Measurements from ENCODE around the gene KLK7. TPM values are rescaled to one million over a fixed set of nuclear protein-coding genes. Genes with fewer than 3 reads are reported as not detected.

KLK7 gene
- total and polyA plus RNA-seq, 4 donors: 0.16 to 0.72 (median 0.44) TPM

- H3K27me3 ChIP-seq (ENCODE audit: control insufficient read depth, insufficient read depth, low read length): peaks cover 30% of the 10 kb centered on the region
- WGBS (ENCODE audit: insufficient coverage): no CpG with 5 or more reads among the region's 6 CpGs
Observed at GRCh38 chr19:51025401-51025800, 41.7 kb upstream of the KLK7 start.

GRCh38 chr19:51024924-51025323, 41.2 kb upstream of the KLK7 start:
- no peak for DNase-seq (ENCODE audit: low read depth in 4 of 6, low spot score in 6 of 6)
- 45% methylated on average over 4 of the region's 5 CpGs for WGBS (ENCODE audit: insufficient coverage)
- H3K27me3 ChIP-seq (ENCODE audit: control insufficient read depth, insufficient read depth, low read length): peaks cover 35% of the 10 kb centered on the region

More at GRCh38 chr19:51025401-51025800, 41.7 kb upstream of the KLK7 start:
- H3K36me3 ChIP-seq (ENCODE audit: control insufficient read depth, insufficient read depth, low read length): no peaks in the 10 kb centered on the region
- H3K4me1 ChIP-seq (ENCODE audit: control insufficient read depth, insufficient read depth, low read length): no peaks in the 10 kb centered on the region
- H3K9me3 ChIP-seq (ENCODE audit: control insufficient read depth, insufficient read depth, low read length): no peaks in the 10 kb centered on the region
- no peak for DNase-seq (ENCODE audit: low read depth in 4 of 6, low spot score in 6 of 6)
- no peak overlapping the region for H3K4me3 ChIP-seq (ENCODE audit: low read depth, low read length)
- no peak overlapping the region for H3K27ac ChIP-seq (ENCODE audit: low read depth, low read length)

GRCh38 chr19:51023946-51024345, 40.2 kb upstream of the KLK7 start:
- peaks cover 6% of the 10 kb centered on the region for H3K4me1 ChIP-seq (ENCODE audit: control insufficient read depth, insufficient read depth, low read length)
- no peak overlapping the region for H3K4me3 ChIP-seq (ENCODE audit: low read depth, low read length)
- 68% methylated on average over 10 of the region's 11 CpGs for WGBS (ENCODE audit: insufficient coverage)
- H3K9me3 ChIP-seq (ENCODE audit: control insufficient read depth, insufficient read depth, low read length): no peaks in the 10 kb centered on the region
- peaks cover 44% of the 10 kb centered on the region for H3K27me3 ChIP-seq (ENCODE audit: control insufficient read depth, insufficient read depth, low read length)
- no peak for DNase-seq (ENCODE audit: low read depth in 4 of 6, low spot score in 6 of 6)
- H3K27ac ChIP-seq (ENCODE audit: low read depth, low read length): no peak overlapping the region
- no peaks in the 10 kb centered on the region for H3K36me3 ChIP-seq (ENCODE audit: control insufficient read depth, insufficient read depth, low read length)

More at GRCh38 chr19:51024924-51025323, 41.2 kb upstream of the KLK7 start:
- H3K27ac ChIP-seq (ENCODE audit: low read depth, low read length): no peak overlapping the region
- H3K4me3 ChIP-seq (ENCODE audit: low read depth, low read length): no peak overlapping the region
- no peaks in the 10 kb centered on the region for H3K36me3 ChIP-seq (ENCODE audit: control insufficient read depth, insufficient read depth, low read length)
- H3K9me3 ChIP-seq (ENCODE audit: control insufficient read depth, insufficient read depth, low read length): no peaks in the 10 kb centered on the region
- no peaks in the 10 kb centered on the region for H3K4me1 ChIP-seq (ENCODE audit: control insufficient read depth, insufficient read depth, low read length)

GRCh38 chr19:51022526-51022925, 38.8 kb upstream of the KLK7 start:
- H3K36me3 ChIP-seq (ENCODE audit: control insufficient read depth, insufficient read depth, low read length): no peaks in the 10 kb centered on the region
- H3K27ac ChIP-seq (ENCODE audit: low read depth, low read length): no peak overlapping the region
- no peak for DNase-seq (ENCODE audit: low read depth in 4 of 6, low spot score in 6 of 6)
- H3K27me3 ChIP-seq (ENCODE audit: control insufficient read depth, insufficient read depth, low read length): peaks cover 56% of the 10 kb centered on the region
- 62% methylated on average over 14 of the region's 14 CpGs for WGBS (ENCODE audit: insufficient coverage)
- peaks cover 12% of the 10 kb centered on the region for H3K4me1 ChIP-seq (ENCODE audit: control insufficient read depth, insufficient read depth, low read length)
- H3K9me3 ChIP-seq (ENCODE audit: control insufficient read depth, insufficient read depth, low read length): no peaks in the 10 kb centered on the region
- H3K4me3 ChIP-seq (ENCODE audit: low read depth, low read length): no peak overlapping the region

GRCh38 chr19:51020988-51021651, 37.4 kb upstream of the KLK7 start:
- H3K36me3 ChIP-seq (ENCODE audit: control insufficient read depth, insufficient read depth, low read length): no peaks in the 10 kb centered on the region
- WGBS (ENCODE audit: insufficient coverage): 70% methylated on average over 2 of the region's 7 CpGs
- DNase-seq (ENCODE audit: low read depth in 4 of 6, low spot score in 6 of 6): peak in 3 of 6 donors; percentile 29 to 88 (median 56)
- no peak overlapping the region for H3K27ac ChIP-seq (ENCODE audit: low read depth, low read length)
- H3K4me1 ChIP-seq (ENCODE audit: control insufficient read depth, insufficient read depth, low read length): peaks cover 22% of the 10 kb centered on the region
- H3K27me3 ChIP-seq (ENCODE audit: control insufficient read depth, insufficient read depth, low read length): peaks cover 62% of the 10 kb centered on the region
- no peak overlapping the region for H3K4me3 ChIP-seq (ENCODE audit: low read depth, low read length)
- no peaks in the 10 kb centered on the region for H3K9me3 ChIP-seq (ENCODE audit: control insufficient read depth, insufficient read depth, low read length)

- H3K9me3 ChIP-seq (ENCODE audit: control insufficient read depth, insufficient read depth, low read length): no peaks in the 10 kb centered on the region
- peaks cover 22% of the 10 kb centered on the region for H3K4me1 ChIP-seq (ENCODE audit: control insufficient read depth, insufficient read depth, low read length)
- H3K27ac ChIP-seq (ENCODE audit: low read depth, low read length): no peak within 1 kb of the TSS
- peaks cover 69% of the 10 kb centered on the region for H3K27me3 ChIP-seq (ENCODE audit: control insufficient read depth, insufficient read depth, low read length)
- H3K36me3 ChIP-seq (ENCODE audit: control insufficient read depth, insufficient read depth, low read length): no peaks in the 10 kb centered on the region
- DNase-seq (ENCODE audit: low read depth in 4 of 6, low spot score in 6 of 6): no peak
- WGBS (ENCODE audit: insufficient coverage): 6% methylated on average over 12 of the region's 14 CpGs
- peak within 1 kb of the TSS; percentile 9 for H3K4me3 ChIP-seq (ENCODE audit: low read depth, low read length)
Observed at GRCh38 chr19:51019544-51019925, 35.8 kb upstream of the KLK7 start, which contains the start of gene KLK10. Gene KLK10 (minus strand): TSS chr19:51019709. CDS start chr19:51019130, 579 bp downstream.

- no peak overlapping the region for H3K27ac ChIP-seq (ENCODE audit: low read depth, low read length)
- DNase-seq (ENCODE audit: low read depth in 4 of 6, low spot score in 6 of 6): peak in 1 of 6 donors; percentile 9
- peaks cover 69% of the 10 kb centered on the region for H3K27me3 ChIP-seq (ENCODE audit: control insufficient read depth, insufficient read depth, low read length)
- peaks cover 22% of the 10 kb centered on the region for H3K4me1 ChIP-seq (ENCODE audit: control insufficient read depth, insufficient read depth, low read length)
- peak overlapping the region; percentile 9 for H3K4me3 ChIP-seq (ENCODE audit: low read depth, low read length)
- no peaks in the 10 kb centered on the region for H3K36me3 ChIP-seq (ENCODE audit: control insufficient read depth, insufficient read depth, low read length)
- H3K9me3 ChIP-seq (ENCODE audit: control insufficient read depth, insufficient read depth, low read length): no peaks in the 10 kb centered on the region
- under 1% methylated on average over 65 of the region's 68 CpGs for WGBS (ENCODE audit: insufficient coverage)
Observed at GRCh38 chr19:51018745-51019543, 35.2 kb upstream of the KLK7 start.

GRCh38 chr19:51016798-51017683, 33.3 kb upstream of the KLK7 start:
- no peak overlapping the region for H3K27ac ChIP-seq (ENCODE audit: low read depth, low read length)

GRCh38 chr19:51015691-51016267, 32.1 kb upstream of the KLK7 start:
- Histone ChIP-seq H3K9me3 (ENCODE audit: control insufficient read depth, insufficient read depth, low read length) (no peaks in the 10 kb centered on the region), H3K4me3 (ENCODE audit: low read depth, low read length) (no peak overlapping the region), H3K36me3 (ENCODE audit: control insufficient read depth, insufficient read depth, low read length) (no peaks in the 10 kb centered on the region), H3K27me3 (ENCODE audit: control insufficient read depth, insufficient read depth, low read length) (peaks cover 66% of the 10 kb centered on the region), H3K27ac (ENCODE audit: low read depth, low read length) (no peak overlapping the region), H3K4me1 (ENCODE audit: control insufficient read depth, insufficient read depth, low read length) (peaks cover 22% of the 10 kb centered on the region)
- 89% methylated on average over 18 of the region's 19 CpGs for WGBS (ENCODE audit: insufficient coverage)
- no peak for DNase-seq (ENCODE audit: low read depth in 4 of 6, low spot score in 6 of 6)

More at GRCh38 chr19:51016798-51017683, 33.3 kb upstream of the KLK7 start:
- H3K9me3 ChIP-seq (ENCODE audit: control insufficient read depth, insufficient read depth, low read length): no peaks in the 10 kb centered on the region
- peaks cover 66% of the 10 kb centered on the region for H3K27me3 ChIP-seq (ENCODE audit: control insufficient read depth, insufficient read depth, low read length)
- H3K4me1 ChIP-seq (ENCODE audit: control insufficient read depth, insufficient read depth, low read length): peaks cover 22% of the 10 kb centered on the region
- WGBS (ENCODE audit: insufficient coverage): under 1% methylated on average over 68 of the region's 68 CpGs
- peak in 3 of 6 donors; percentile 42 to 87 (median 43) for DNase-seq (ENCODE audit: low read depth in 4 of 6, low spot score in 6 of 6)
- no peaks in the 10 kb centered on the region for H3K36me3 ChIP-seq (ENCODE audit: control insufficient read depth, insufficient read depth, low read length)
- peak overlapping the region; percentile 35 for H3K4me3 ChIP-seq (ENCODE audit: low read depth, low read length)

Data from spinal cord (tissue), 10 donors.